Activated T-cell treated with anti-CD3 and anti-CD28 coated beads, Interleukin-2, amount 50 U/mL, for 72 hours (primary cell): ENCODE measurements around the gene CCDC170. TPM values are rescaled to one million over a fixed set of nuclear protein-coding genes. Genes with fewer than 3 reads are reported as not detected.

Experiments used
- ATAC-seq, 2 donors: fragments of 150-1000 bp; cut with Tn5 transposase; replicated peaks in 1 of 2; 2 replicates each; pipeline ENCODE4 v1.10.0; 2021; ENCODE audit warnings: moderate library complexity in 2 of 2, mild to moderate bottlenecking in 1 of 2
- DNase-seq, 2 donors: peaks; one replicate each; pipeline ENCODE4 v3.0.0; 2021 to 2022; ENCODE audit warnings: mixed read lengths in 1 of 2
- H3K27ac Mint-ChIP-seq: one replicate; pipeline ENCODE4 v1.8.0; 2022; ENCODE audit warnings: mild to moderate bottlenecking, moderate library complexity, mixed read lengths
- H3K27me3 Mint-ChIP-seq: one replicate; pipeline ENCODE4 v1.8.0; 2022; ENCODE audit warnings: low read depth, mixed read lengths
- H3K36me3 Mint-ChIP-seq, 2 donors: one replicate each; pipeline ENCODE4 v1.8.0; 2022; ENCODE audit warnings: mixed read lengths in 2 of 2, mild to moderate bottlenecking in 1 of 2; ENCODE audit not compliant: insufficient read depth in 2 of 2
- H3K4me1 Mint-ChIP-seq: one replicate; pipeline ENCODE4 v1.8.0; 2022; ENCODE audit warnings: low read depth, mixed read lengths
- H3K4me3 Mint-ChIP-seq, 2 donors: one replicate each; pipeline ENCODE4 v1.8.0; 2022; ENCODE audit warnings: mild to moderate bottlenecking in 2 of 2, mixed read lengths in 2 of 2, moderate library complexity in 2 of 2
- H3K9me3 Mint-ChIP-seq, 2 donors: one replicate each; pipeline ENCODE4 v1.8.0; 2022; ENCODE audit warnings: mixed read lengths in 2 of 2
- total RNA-seq, 2 donors: library from RNA; stranded (reverse); gene quantifications; one replicate each; pipeline ENCODE4 v1.2.3, GENCODE V29; 2022

The CCDC170 gene
- total RNA-seq, 2 donors from 2014 or later = not detected

GRCh38 chr6:151617539-151617938 is 123.7 kb downstream of the CCDC170 start:
- Mint-ChIP-seq H3K27me3 (peaks cover 27% of the 10 kb centered on the region), H3K4me3 (no peak overlapping the region), H3K27ac (no peak overlapping the region), H3K36me3 (no peaks in the 10 kb centered on the region), H3K9me3 (no peaks in the 10 kb centered on the region), H3K4me1 (no peaks in the 10 kb centered on the region)
- no peak for ATAC-seq
- DNase-seq = no peak

GRCh38 chr6:151618717-151619116 is 124.9 kb downstream of the CCDC170 start:
- Mint-ChIP-seq H3K4me1 (no peaks in the 10 kb centered on the region), H3K36me3 (no peaks in the 10 kb centered on the region), H3K9me3 (no peaks in the 10 kb centered on the region), H3K27ac (no peak overlapping the region), H3K4me3 (no peak overlapping the region), H3K27me3 (peaks cover 27% of the 10 kb centered on the region)
- ATAC-seq (no peak), DNase-seq (no peak)

DNA sequence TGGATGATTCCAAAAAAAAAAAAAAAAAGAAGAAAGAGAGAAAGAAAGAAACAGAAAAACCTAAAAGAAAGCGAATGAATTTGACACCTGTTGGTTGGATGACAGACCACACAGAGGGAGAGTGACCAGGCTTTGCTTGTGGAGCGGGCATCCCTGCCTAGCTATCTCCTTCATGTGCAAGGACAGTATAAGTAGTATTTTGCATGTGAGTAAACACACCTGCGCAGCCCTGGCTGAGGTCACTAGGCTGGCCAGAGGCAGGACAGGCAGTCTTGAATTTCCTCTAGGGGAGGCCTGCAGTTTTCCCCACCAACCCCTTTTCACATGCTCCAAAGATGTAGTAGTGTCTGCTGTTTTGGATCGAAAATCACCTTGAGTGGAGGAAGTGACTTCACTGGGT is 126.4 kb downstream of the CCDC170 start:
- H3K27me3 Mint-ChIP-seq = peaks cover 22% of the 10 kb centered on the region
- H3K4me3 Mint-ChIP-seq = no peak overlapping the region
- ATAC-seq (no peak), DNase-seq (no peak)
- H3K27ac Mint-ChIP-seq = no peak overlapping the region
- H3K4me1 Mint-ChIP-seq = no peaks in the 10 kb centered on the region
- no peaks in the 10 kb centered on the region for H3K36me3 Mint-ChIP-seq
- H3K9me3 Mint-ChIP-seq = no peaks in the 10 kb centered on the region

DNA sequence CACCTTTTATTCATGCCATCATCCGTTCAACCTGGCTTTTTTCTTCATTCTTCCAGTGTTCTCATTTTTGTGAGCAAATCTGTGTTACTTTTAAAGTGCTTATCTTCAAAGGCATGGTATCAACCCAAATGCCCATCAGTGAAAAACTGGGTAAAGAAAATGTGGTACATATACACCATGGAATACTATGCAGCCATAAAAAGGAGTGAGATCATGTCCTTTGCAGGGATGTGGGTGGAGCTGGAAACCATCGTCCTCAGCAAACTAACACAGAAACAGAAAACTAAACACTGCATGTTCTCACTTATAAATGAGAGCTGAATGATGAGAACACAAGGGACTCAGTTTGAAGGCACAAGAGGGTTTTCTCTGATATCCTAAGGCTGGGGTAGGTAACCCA is 130.3 kb downstream of the CCDC170 start:
- H3K36me3 Mint-ChIP-seq = peaks cover 0 to 1% of the 10 kb centered on the region in 2 donors
- H3K27me3 Mint-ChIP-seq = peaks cover 9% of the 10 kb centered on the region
- H3K4me1 Mint-ChIP-seq = peaks cover 15% of the 10 kb centered on the region
- no peak overlapping the region for H3K27ac Mint-ChIP-seq
- H3K4me3 Mint-ChIP-seq = no peak overlapping the region
- ATAC-seq (no peak), DNase-seq (no peak)
- H3K9me3 Mint-ChIP-seq = no peaks in the 10 kb centered on the region

- H3K36me3 Mint-ChIP-seq = peaks cover 0 to 1% of the 10 kb centered on the region in 2 donors
- H3K9me3 Mint-ChIP-seq = no peaks in the 10 kb centered on the region
- peaks cover 7% of the 10 kb centered on the region for H3K27me3 Mint-ChIP-seq
- no peak overlapping the region for H3K4me3 Mint-ChIP-seq
- no peak for DNase-seq
- no peak for ATAC-seq
- H3K27ac Mint-ChIP-seq = no peak overlapping the region
- H3K4me1 Mint-ChIP-seq = peaks cover 15% of the 10 kb centered on the region
Observed at GRCh38 chr6:151624481-151624880, 130.7 kb downstream of the CCDC170 start.

DNA sequence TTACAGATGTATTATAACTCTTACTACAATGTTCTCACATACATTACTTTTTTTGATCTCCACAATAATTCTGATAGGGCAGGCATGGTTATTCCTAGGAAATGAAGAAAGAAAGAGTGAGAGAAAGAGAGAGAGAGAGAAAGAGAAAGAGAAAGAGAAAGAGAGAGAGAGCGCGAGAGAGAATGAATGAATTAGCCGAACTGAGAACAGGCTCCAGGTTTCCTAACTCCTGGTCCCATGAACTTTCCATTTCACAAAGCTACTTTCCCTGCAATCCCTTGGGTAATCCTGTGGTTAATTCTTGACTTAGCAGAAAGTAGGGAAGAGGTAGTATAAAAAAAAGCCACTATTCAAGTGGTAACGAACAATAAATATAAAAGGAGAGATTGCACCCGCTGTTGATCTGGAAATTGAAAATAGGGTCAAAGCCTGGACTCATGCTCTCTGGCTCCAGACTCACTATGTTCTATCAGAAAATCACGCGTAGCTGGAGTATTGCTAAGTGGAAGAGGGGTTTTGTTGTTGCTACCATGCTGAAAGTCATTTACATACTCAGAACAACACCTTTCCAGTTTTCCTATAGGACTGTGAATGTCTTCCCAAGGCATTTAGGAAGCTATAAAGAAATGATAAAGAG is 131.2 kb downstream of the CCDC170 start:
- H3K27ac Mint-ChIP-seq = no peak overlapping the region
- H3K4me1 Mint-ChIP-seq = peaks cover 15% of the 10 kb centered on the region
- H3K4me3 Mint-ChIP-seq = no peak overlapping the region
- H3K27me3 Mint-ChIP-seq = peaks cover 4% of the 10 kb centered on the region
- ATAC-seq (no peak), DNase-seq (no peak)
- peaks cover 0 to 1% of the 10 kb centered on the region in 2 donors for H3K36me3 Mint-ChIP-seq
- H3K9me3 Mint-ChIP-seq = no peaks in the 10 kb centered on the region

GRCh38 chr6:151627689-151628444 is 134.1 kb downstream of the CCDC170 start:
- peak overlapping the region; percentile 28 for H3K27ac Mint-ChIP-seq
- peaks cover 0 to 1% of the 10 kb centered on the region in 2 donors for H3K36me3 Mint-ChIP-seq

GRCh38 chr6:151629791-151630190 is 136.0 kb downstream of the CCDC170 start:
- peaks cover 20% of the 10 kb centered on the region for H3K27me3 Mint-ChIP-seq
- H3K27ac Mint-ChIP-seq = no peak overlapping the region
- no peaks in the 10 kb centered on the region for H3K9me3 Mint-ChIP-seq
- no peak for ATAC-seq
- no peak for DNase-seq
- H3K4me1 Mint-ChIP-seq = peaks cover 15% of the 10 kb centered on the region
- no peak overlapping the region for H3K4me3 Mint-ChIP-seq
- H3K36me3 Mint-ChIP-seq = peaks cover 0 to 1% of the 10 kb centered on the region in 2 donors

More at GRCh38 chr6:151627689-151628444, 134.1 kb downstream of the CCDC170 start:
- DNase-seq (no peak), ATAC-seq (peak; percentile 69 to 78)
- H3K4me1 Mint-ChIP-seq = peaks cover 15% of the 10 kb centered on the region
- H3K4me3 Mint-ChIP-seq = peak overlapping the region; percentile 18 to 47
- H3K9me3 Mint-ChIP-seq = no peaks in the 10 kb centered on the region
- peaks cover 12% of the 10 kb centered on the region for H3K27me3 Mint-ChIP-seq

DNA sequence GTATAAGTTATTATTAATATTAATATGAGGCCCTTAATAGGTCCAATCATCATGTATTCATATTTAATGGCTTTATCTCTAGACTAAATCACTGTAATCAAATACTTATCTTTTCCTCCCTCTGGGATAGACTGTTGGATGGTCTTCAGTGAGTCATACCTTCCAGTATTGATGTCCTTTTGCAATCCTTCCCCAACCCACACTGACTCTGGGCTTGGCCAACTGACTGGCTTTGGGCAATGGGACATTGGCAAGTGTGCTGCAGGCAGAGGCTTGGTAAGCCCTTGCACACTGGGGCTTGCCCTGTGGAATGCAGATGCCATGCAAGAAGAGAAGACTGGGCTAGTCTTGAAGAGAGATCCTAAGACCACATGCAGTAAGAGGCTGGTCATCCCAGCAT is 136.6 kb downstream of the CCDC170 start:
- Mint-ChIP-seq H3K36me3 (peaks cover 0 to 1% of the 10 kb centered on the region in 2 donors), H3K4me1 (peaks cover 15% of the 10 kb centered on the region), H3K9me3 (no peaks in the 10 kb centered on the region), H3K27ac (no peak overlapping the region), H3K27me3 (peaks cover 20% of the 10 kb centered on the region), H3K4me3 (no peak overlapping the region)
- ATAC-seq (no peak), DNase-seq (no peak)

DNA sequence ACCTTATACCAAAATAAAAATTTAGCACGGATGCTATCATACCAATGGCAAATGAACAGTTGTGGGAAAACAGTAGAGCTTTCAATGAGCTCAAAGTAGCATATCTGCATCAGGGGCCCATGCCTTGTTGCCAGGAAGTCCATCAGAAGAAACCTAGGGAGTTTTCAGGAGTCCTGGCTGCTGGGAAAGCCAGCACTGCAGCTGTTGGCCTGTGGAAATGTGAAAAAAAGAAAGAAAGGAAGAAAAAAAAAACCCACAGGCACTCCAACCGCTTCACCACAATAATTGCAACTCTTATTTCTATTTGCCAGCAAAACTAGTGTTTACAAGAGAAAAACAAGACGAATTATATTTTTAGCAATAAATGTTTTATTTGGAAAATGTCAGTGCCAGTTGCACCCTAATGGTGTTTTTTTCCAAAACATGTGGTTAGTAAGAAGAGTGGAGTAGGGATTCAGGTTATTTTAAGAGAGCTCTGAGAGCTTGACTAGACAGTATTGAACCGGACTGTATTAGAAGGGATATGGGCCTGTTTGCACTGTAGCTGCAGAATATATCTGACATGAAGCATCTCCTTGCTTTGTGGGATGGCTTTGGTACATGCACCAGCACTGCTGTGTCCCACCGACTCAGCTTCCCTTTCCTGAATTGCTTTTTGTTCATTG is 137.3 kb downstream of the CCDC170 start:
- H3K9me3 Mint-ChIP-seq = no peaks in the 10 kb centered on the region
- no peak for ATAC-seq
- no peak overlapping the region for H3K4me3 Mint-ChIP-seq
- no peak overlapping the region for H3K27ac Mint-ChIP-seq
- DNase-seq = no peak
- H3K36me3 Mint-ChIP-seq = peaks cover 0 to 1% of the 10 kb centered on the region in 2 donors
- peaks cover 15% of the 10 kb centered on the region for H3K4me1 Mint-ChIP-seq
- H3K27me3 Mint-ChIP-seq = peaks cover 20% of the 10 kb centered on the region

DNA sequence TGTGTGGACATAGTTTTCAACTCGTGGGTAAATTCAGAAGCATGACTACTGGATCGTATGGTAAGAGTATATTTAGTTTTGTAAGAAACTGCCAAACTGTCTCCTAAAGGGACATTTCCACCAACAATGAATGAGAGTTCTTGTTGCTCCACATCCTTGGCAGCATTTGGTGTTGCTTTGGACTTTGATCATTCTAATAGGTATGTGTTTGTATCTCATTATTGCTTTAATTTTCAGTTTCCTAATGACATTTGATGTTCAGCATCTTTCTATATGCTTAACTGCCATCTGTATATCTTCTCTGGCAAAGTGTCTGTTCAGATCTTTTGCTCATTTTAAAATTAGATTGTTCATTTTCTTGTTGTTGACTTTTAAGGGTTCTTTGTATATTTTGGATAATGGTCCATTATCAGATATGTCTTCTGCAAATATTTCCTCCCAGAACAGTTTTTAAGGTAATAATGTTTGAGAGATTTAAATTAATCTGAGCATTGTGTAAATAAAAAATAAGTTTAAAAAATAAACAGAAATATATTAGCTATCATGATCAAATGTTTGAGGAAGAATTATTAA is 138.7 kb downstream of the CCDC170 start:
- Mint-ChIP-seq H3K4me1 (peaks cover 13% of the 10 kb centered on the region), H3K27ac (no peak overlapping the region), H3K9me3 (no peaks in the 10 kb centered on the region), H3K27me3 (peaks cover 15% of the 10 kb centered on the region), H3K36me3 (peaks cover 0 to 1% of the 10 kb centered on the region in 2 donors), H3K4me3 (no peak overlapping the region)
- ATAC-seq = no peak
- DNase-seq = no peak

GRCh38 chr6:151633526-151634335 is 139.9 kb downstream of the CCDC170 start:
- ATAC-seq (peak; percentile 50 to 69), DNase-seq (no peak)
- H3K4me3 Mint-ChIP-seq = no peak overlapping the region
- H3K27ac Mint-ChIP-seq = no peak overlapping the region
- no peaks in the 10 kb centered on the region for H3K9me3 Mint-ChIP-seq
- H3K4me1 Mint-ChIP-seq = peaks cover under 1% of the 10 kb centered on the region
- peaks cover 24% of the 10 kb centered on the region for H3K27me3 Mint-ChIP-seq
- no peaks in the 10 kb centered on the region for H3K36me3 Mint-ChIP-seq
